ENCODE results near the gene DRGX.

DRGX gene

GRCh38 chr10:49318755-49319154 lies 77.1 kb downstream of the DRGX start:
- DNase-seq (ENCODE audit: low spot score), result no peak

GRCh38 chr10:49318028-49318427 lies 77.9 kb downstream of the DRGX start:
- no peak for DNase-seq (ENCODE audit: low spot score)

GRCh38 chr10:49314806-49315205 lies 81.1 kb downstream of the DRGX start:
- no peak for DNase-seq (ENCODE audit: low spot score)

Data from activated CD4-positive, alpha-beta T cell treated with anti-CD3 and anti-CD28 coated beads, Interleukin-2, Interleukin-4, amounts not matched to agents 100 ng/mL and 50 ng/mL, durations not matched to agents 16 hours and 8 hours (primary cell).